GM10266 (cell line): Measurements from ENCODE around the gene FN3K.
"Not testable (repeated sequence)": the region's sequence is repeated elsewhere in the genome, so short reads cannot be mapped to it uniquely, and the experiment has no call there.

ENCODE experiments used
- DNase-seq: peaks from one replicate; pipeline ENCODE4 v3.0.0; 2012; ENCODE audit errors: extremely low spot score
- TF ChIP-seq, protein P1 (sequence below): IDR thresholded peaks from 2 replicates; pipeline ENCODE4 v1.5.1; 2012; ENCODE audit warnings: mild to moderate bottlenecking, low read depth; ENCODE audit not compliant: control insufficient read depth, insufficient read depth; ENCODE audit errors: missing control alignments

Gene FN3K

GRCh38 chr17:82780971-82781893 lies 45.8 kb downstream of the FN3K start:
- TF ChIP-seq, protein P1, sequence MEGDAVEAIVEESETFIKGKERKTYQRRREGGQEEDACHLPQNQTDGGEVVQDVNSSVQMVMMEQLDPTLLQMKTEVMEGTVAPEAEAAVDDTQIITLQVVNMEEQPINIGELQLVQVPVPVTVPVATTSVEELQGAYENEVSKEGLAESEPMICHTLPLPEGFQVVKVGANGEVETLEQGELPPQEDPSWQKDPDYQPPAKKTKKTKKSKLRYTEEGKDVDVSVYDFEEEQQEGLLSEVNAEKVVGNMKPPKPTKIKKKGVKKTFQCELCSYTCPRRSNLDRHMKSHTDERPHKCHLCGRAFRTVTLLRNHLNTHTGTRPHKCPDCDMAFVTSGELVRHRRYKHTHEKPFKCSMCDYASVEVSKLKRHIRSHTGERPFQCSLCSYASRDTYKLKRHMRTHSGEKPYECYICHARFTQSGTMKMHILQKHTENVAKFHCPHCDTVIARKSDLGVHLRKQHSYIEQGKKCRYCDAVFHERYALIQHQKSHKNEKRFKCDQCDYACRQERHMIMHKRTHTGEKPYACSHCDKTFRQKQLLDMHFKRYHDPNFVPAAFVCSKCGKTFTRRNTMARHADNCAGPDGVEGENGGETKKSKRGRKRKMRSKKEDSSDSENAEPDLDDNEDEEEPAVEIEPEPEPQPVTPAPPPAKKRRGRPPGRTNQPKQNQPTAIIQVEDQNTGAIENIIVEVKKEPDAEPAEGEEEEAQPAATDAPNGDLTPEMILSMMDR, result no peak
- DNase-seq, result no peak

GRCh38 chr17:82781894-82782274 lies 46.5 kb downstream of the FN3K start:
- peak; percentile 93 for DNase-seq
- TF ChIP-seq, protein P1, result peak; percentile 89

- DNase-seq, result no peak
- TF ChIP-seq, protein P1, result no peak
Observed at GRCh38 chr17:82782657-82783207, 47.3 kb downstream of the FN3K start.

DNA sequence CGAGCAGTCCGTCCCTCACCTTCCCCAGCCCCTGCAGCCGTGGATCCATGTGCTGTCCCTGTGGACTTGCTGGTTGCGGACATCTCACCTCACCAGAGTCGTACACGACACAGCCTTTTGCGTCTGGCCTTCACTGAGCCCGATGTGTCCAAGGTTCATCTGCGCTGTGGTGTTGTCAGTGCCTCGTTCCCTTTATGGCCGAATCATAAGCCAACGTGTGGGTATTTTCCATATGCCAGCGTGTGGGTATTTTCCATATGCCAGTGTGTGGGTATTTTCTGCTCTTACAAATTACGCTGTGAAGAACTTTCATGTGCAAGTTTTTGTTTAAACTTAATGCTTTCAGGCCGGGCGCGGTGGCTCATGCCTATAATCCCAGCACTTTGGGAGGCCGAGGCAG lies 48.1 kb downstream of the FN3K start:
- TF ChIP-seq, protein P1, result no peak
- DNase-seq, result no peak

DNA sequence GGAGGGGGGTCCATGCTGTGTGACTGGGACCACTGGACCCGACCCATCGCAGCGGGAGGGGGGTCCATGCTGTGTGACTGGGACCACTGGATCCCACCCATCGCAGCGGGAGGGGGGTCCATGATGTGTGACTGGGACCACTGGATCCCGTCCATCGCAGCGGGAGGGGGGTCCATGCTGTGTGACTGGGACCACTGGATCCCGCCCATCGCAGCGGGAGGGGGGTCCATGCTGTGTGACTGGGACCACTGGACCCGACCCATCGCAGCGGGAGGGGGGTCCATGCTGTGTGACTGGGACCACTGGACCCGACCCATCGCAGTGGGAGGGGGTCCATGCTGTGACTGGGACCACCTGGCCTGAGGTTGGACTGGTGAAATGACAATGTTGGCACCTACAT lies 50.2 kb downstream of the FN3K start:
- DNase-seq, result not testable (repeated sequence)

GRCh38 chr17:82786427-82786826 lies 51.0 kb downstream of the FN3K start:
- TF ChIP-seq, protein P1, result no peak
- no peak for DNase-seq

DNA sequence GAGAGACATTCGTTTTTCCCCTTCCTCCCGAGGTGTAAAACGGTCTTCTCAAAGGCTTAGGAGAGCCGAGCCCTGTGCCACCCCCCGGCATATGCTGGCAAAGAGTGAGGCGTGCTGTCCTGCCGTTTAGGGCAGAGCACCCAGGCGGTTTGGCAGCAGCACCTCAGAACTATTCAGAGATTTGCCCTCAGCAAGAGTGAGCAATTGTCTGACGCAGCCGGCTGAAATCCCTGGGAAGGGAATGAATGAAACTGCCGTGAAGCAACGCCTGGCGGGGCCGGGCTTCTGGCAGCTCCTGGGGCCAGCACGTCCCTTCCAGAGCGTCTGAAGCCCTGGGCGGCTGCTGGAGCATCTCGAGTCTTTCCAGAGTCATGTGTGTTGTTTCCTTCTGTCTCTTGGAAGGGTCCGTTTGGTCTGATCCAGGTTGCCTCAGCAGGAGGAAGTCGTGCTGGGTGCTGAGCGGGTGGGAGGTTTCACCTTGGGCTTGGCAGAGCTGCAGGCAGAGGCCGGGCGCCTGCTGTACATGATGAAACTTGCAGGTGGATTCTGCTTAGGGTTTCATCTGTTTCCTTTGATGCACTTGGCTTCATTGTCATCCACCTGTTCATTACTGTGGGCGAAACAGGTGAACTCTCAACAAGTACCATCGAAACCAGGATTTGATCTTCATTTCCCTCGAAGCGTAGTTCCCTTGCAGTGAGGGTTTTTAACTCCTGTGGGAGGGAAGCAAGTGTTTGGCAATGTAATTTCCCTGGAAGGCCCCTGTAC lies 51.9 kb downstream of the FN3K start:
- no peak for DNase-seq

More for the DNA sequence above, 51.9 kb downstream of the FN3K start:
- TF ChIP-seq, protein P1, result no peak
